ENCODE measurements around the gene BTBD16.

GRCh38 chr10:122287570-122287969 lies 16.5 kb downstream of the BTBD16 start:
- TF ChIP-seq CTCF (IDR thresholded peaks at IDR 0.05; ENCODE audit: poor library complexity) (no peak), EZH2 (IDR thresholded peaks at IDR 0.05; ENCODE audit: borderline replicate concordance) (no peak), EZH2phosphoT487 (IDR thresholded peaks at IDR 0.05; ENCODE audit: low read depth, severe bottlenecking, unreplicated experiment) (no peak)
